Breast epithelium (tissue), 3 donors: ENCODE measurements around the gene SCRT2.

Source experiments
- CTCF ChIP-seq, 3 donors: fragments of 450-650 bp; IDR thresholded peaks; one replicate each; pipeline ENCODE4 v1.5.1; 2016 to 2017; ENCODE audit warnings: antibody characterized with exemption in 3 of 3, mild to moderate bottlenecking in 3 of 3, moderate library complexity in 3 of 3
- POLR2A ChIP-seq: fragments of 450-650 bp; IDR thresholded peaks from one replicate; pipeline ENCODE4 v1.6.1; 2016; ENCODE audit warnings: antibody characterized with exemption, mild to moderate bottlenecking, moderate library complexity

DNA sequence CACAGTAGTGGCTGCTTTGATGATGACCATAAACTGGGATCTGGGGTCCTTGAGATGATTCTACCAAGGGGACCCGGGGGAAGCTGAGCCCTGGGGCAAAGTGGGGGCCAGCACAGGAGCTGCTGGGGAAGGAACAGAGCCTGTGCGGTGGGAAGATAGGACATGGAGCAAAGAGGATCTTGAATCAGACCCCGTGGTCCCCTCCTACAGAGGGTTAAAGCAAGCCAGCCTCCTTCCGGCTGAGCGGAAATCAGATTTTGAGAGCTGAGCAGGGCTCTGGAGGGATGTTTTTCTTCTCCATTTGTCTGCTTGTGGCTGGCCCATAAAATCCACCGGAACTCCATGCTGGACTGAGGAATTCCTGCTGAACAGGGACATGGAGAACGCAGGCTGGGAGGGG, 55.4 kb downstream of the SCRT2 start:
- TF ChIP-seq CTCF (IDR thresholded peaks at IDR 0.05), result no peak
- no peak for TF ChIP-seq POLR2A
